K562 (cell line): ENCODE measurements around the gene OR6S1. TPM values are rescaled to one million over a fixed set of nuclear protein-coding genes. Genes with fewer than 3 reads are reported as not detected.
A peak's percentile ranks its signal among the peaks of the same experiment; 100 is the strongest.

ENCODE experiments used
- ATF1 ChIP-seq, 2 experiments: fragments of 450-650 bp in 1 of 2; IDR thresholded peaks; 2 replicates each; pipeline ENCODE4 v1.6.1; 2016; ENCODE audit warnings: missing compliant biosample characterization in 1 of 2, missing genetic modification characterization in 1 of 2
- CREBBP ChIP-seq: IDR thresholded peaks from one replicate; pipeline ENCODE4 v1.6.1; 2012; ENCODE audit warnings: low read depth, mild to moderate bottlenecking, control low read depth, inconsistent platforms, low read length
- DIDO1 ChIP-seq: fragments of 450-650 bp; IDR thresholded peaks from 2 replicates; pipeline ENCODE4 v1.6.1; 2016; ENCODE audit warnings: low read depth, missing biosample characterization, missing genetic modification characterization
- E2F6 ChIP-seq, 2 experiments: IDR thresholded peaks; 2 replicates each; pipeline ENCODE4 v1.6.1; 2011; ENCODE audit warnings: borderline replicate concordance in 1 of 2, control low read depth in 1 of 2, low read depth in 1 of 2, low read length in 1 of 2, mild to moderate bottlenecking in 1 of 2, mixed read lengths in 1 of 2, moderate library complexity in 1 of 2; ENCODE audit not compliant: insufficient read depth in 1 of 2, insufficient read length in 1 of 2, poor library complexity in 1 of 2, severe bottlenecking in 1 of 2; ENCODE audit errors: extremely low read depth in 1 of 2
- ELF2 ChIP-seq: fragments of 250-450 bp; sonication (Bioruptor Pico); IDR thresholded peaks from 2 replicates; pipeline ENCODE4 v1.5.0; 2021; ENCODE audit warnings: mild to moderate bottlenecking
- ETV1 ChIP-seq: fragments of 450-650 bp; conservative IDR thresholded peaks from 2 replicates; pipeline ENCODE4 v1.6.1; 2016; ENCODE audit warnings: missing genetic modification characterization, control low read depth, low read depth, missing compliant biosample characterization
- MTA3 ChIP-seq: fragments of 450-650 bp; formaldehyde crosslinking; IDR thresholded peaks from 2 replicates; pipeline ENCODE4 v1.6.1; 2017; ENCODE audit warnings: mild to moderate bottlenecking, borderline replicate concordance
- NCOA4 ChIP-seq: fragments of 450-650 bp; IDR thresholded peaks from 2 replicates; pipeline ENCODE4 v1.6.1; 2018; ENCODE audit warnings: mild to moderate bottlenecking; ENCODE audit not compliant: partially characterized antibody
- PHF8 ChIP-seq: fragments of 200-600 bp; sonication (generic); IDR thresholded peaks from 2 replicates; pipeline ENCODE4 v1.6.1; 2012; ENCODE audit warnings: mixed run types, mild to moderate bottlenecking, inconsistent platforms, low read length, moderate library complexity, borderline replicate concordance
- POLR2G ChIP-seq: fragments of 200-400 bp; formaldehyde crosslinking; IDR thresholded peaks from 2 replicates; pipeline ENCODE4 v1.6.1; 2017; ENCODE audit warnings: low read depth, mild to moderate bottlenecking, antibody characterized with exemption, low read length, moderate library complexity
- RCOR1 ChIP-seq, 2 experiments: IDR thresholded peaks; 2 replicates each; pipeline ENCODE4 v1.6.1; 2012; ENCODE audit warnings: low read depth in 2 of 2, low read length in 2 of 2, borderline replicate concordance in 1 of 2, improper control_type of control experiment in 1 of 2
- RREB1 ChIP-seq: fragments of 250-450 bp; sonication (Bioruptor Pico); IDR thresholded peaks from 2 replicates; pipeline ENCODE4 v1.4.0; 2020
- SMARCA5 ChIP-seq: fragments of 450-650 bp; IDR thresholded peaks from 2 replicates; pipeline ENCODE4 v1.6.1; 2016
- SPI1 ChIP-seq: IDR thresholded peaks from 2 replicates; pipeline ENCODE4 v1.6.1; 2011; ENCODE audit warnings: low read depth, low read length, control low read depth, borderline replicate concordance
- SUPT5H ChIP-seq: fragments of 450-650 bp; IDR thresholded peaks from 2 replicates; pipeline ENCODE4 v1.6.1; 2016
- TAF7 ChIP-seq: fragments of 450-650 bp; IDR thresholded peaks from 2 replicates; pipeline ENCODE4 v1.6.1; 2016; ENCODE audit warnings: missing genetic modification characterization, missing compliant biosample characterization
- TEAD1 ChIP-seq, 2 experiments: fragments of 450-650 bp in 1 of 2; sonication (generic) in 1 of 2; formaldehyde crosslinking; IDR thresholded peaks; 2 replicates each; pipeline versions ENCODE4 v1.4.0 to v1.8.0; 2020 to 2022; ENCODE audit warnings: mild to moderate bottlenecking in 2 of 2, missing genetic modification reagents in 1 of 2
- TFAP4 ChIP-seq: sonication (generic); formaldehyde crosslinking; IDR thresholded peaks from 2 replicates; pipeline ENCODE4 v1.8.0; 2022; ENCODE audit warnings: missing genetic modification reagents, mild to moderate bottlenecking, moderate library complexity, borderline replicate concordance
- ZFX ChIP-seq: sonication (generic); formaldehyde crosslinking; IDR thresholded peaks from 2 replicates; pipeline ENCODE4 v1.8.0; 2022; ENCODE audit warnings: mild to moderate bottlenecking, missing genetic modification reagents, moderate library complexity
- ZNF282 ChIP-seq: sonication (generic); formaldehyde crosslinking; IDR thresholded peaks from 2 replicates; pipeline ENCODE4 v1.8.1; 2023; ENCODE audit warnings: missing genetic modification reagents
- polyA plus RNA-seq, 8 experiments: library from polyadenylated mRNA; depleted of rRNA in 4 of 8; stranded (reverse) in 5 of 8; unstranded in 3 of 8; fragments of >200 nt; fragmentation: Nextera tagmentation in 2 of 8; fragmentation: Illumina TruSeq in 1 of 8; extraction: Ambion mirVana in 2 of 8; extraction: Trizol in 1 of 8; gene quantifications; 2 replicates each; pipeline versions ENCODE4 v1.2.1 to v1.2.3, GENCODE V29; 2011 to 2014; ENCODE audit warnings: inconsistent platforms in 1 of 8, missing spikeins in 1 of 8
- total RNA-seq, 7 experiments: library from RNA; depleted of rRNA in 6 of 7; stranded (reverse); fragments of >200 nt in 6 of 7; fragmentation: Illumina TruSeq in 2 of 7; extraction: Trizol in 2 of 7; gene quantifications; 2 replicates each; pipeline versions ENCODE4 v1.2.1 to v1.2.3, GENCODE V29; 2011 to 2021; ENCODE audit warnings: low replicate concordance in 1 of 7

OR6S1 gene
- total and polyA plus RNA-seq, 9 of the 15 experiments (the other 6 are each of a cell fraction or from before 2014, with no cell fraction given) = not detected

- TF ChIP-seq RREB1 (CRISPR knock-in tag) (no peak), ETV1 (tag) (peak; percentile 45), DIDO1 (tag) (no peak), RCOR1 (IDR thresholded peaks at IDR 0.05; ENCODE audit: borderline replicate concordance in 1 of 2, low read depth in 2 of 2, low read length in 2 of 2) (peak in 1 of 2 experiments; percentile 70; a peak in 2 of 4 replicates), TAF7 (tag) (peak; percentile 36; the same call in 1 of the 2 replicates), TEAD1 (CRISPR knock-in tag; IDR thresholded peaks at IDR 0.05) (peak in 1 of 2 experiments; percentile 23; a peak in 1 of 4 replicates), PHF8 (peak; percentile 67; the same call in 1 of the 2 replicates), ELF2 (CRISPR knock-in tag) (no peak), SMARCA5 (no peak), MTA3 (no peak), SPI1 (peak; percentile 65; the same call in 1 of the 2 replicates), TFAP4 (CRISPR knock-in tag) (no peak), E2F6 (IDR thresholded peaks at IDR 0.05; ENCODE audit: borderline replicate concordance in 1 of 2, extremely low read depth in 1 of 2, insufficient read depth in 1 of 2, insufficient read length in 1 of 2, low read depth in 1 of 2, low read length in 1 of 2, poor library complexity in 1 of 2, severe bottlenecking in 1 of 2) (peak in 1 of 2 experiments; percentile 35), NCOA4 (no peak), ZFX (CRISPR knock-in tag) (peak; percentile 65), POLR2G (peak; percentile 79), ZNF282 (CRISPR knock-in tag) (no peak), SUPT5H (peak; percentile 49; the same call in 1 of the 2 replicates), CREBBP (no peak), ATF1 (CRISPR knock-in tag; IDR thresholded peaks at IDR 0.05) (no peak), ATF1 (tag; IDR thresholded peaks at IDR 0.05) (peak; percentile 66; the same call in 1 of the 2 replicates)
Measured at GRCh38 chr14:20682435-20683124, 41.1 kb upstream of the OR6S1 start (continued).
